A549 treated with Mapracorat at 1 μM for 4 hours (cell line): Measurements from ENCODE around the gene ZC2HC1C. TPM values are rescaled to one million over a fixed set of nuclear protein-coding genes. Genes with fewer than 3 reads are reported as not detected.

Experiments used
- total RNA-seq: library from RNA; stranded (reverse); fragments of 200-300 nt; extraction: Qiagen RNA extraction; gene quantifications from 5 replicates; pipeline ENCODE4 v1.2.3, GENCODE V29; 2022

The ZC2HC1C gene, protein sequence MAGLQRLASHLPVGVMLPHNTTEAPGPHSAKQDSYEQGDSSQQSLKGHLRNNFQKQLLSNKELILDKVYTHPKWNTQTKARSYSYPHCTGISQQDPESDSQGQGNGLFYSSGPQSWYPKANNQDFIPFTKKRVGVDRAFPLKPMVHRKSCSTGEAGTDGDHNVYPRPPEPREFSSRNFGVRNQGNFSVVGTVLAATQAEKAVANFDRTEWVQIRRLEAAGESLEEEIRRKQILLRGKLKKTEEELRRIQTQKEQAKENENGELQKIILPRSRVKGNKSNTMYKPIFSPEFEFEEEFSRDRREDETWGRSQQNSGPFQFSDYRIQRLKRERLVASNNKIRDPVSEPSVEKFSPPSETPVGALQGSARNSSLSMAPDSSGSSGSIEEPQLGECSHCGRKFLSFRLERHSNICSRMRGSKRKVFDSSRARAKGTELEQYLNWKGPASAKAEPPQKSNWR
- 3.7 to 5.0 TPM (median 4.2 TPM) in 5 replicates for total RNA-seq

DNA sequence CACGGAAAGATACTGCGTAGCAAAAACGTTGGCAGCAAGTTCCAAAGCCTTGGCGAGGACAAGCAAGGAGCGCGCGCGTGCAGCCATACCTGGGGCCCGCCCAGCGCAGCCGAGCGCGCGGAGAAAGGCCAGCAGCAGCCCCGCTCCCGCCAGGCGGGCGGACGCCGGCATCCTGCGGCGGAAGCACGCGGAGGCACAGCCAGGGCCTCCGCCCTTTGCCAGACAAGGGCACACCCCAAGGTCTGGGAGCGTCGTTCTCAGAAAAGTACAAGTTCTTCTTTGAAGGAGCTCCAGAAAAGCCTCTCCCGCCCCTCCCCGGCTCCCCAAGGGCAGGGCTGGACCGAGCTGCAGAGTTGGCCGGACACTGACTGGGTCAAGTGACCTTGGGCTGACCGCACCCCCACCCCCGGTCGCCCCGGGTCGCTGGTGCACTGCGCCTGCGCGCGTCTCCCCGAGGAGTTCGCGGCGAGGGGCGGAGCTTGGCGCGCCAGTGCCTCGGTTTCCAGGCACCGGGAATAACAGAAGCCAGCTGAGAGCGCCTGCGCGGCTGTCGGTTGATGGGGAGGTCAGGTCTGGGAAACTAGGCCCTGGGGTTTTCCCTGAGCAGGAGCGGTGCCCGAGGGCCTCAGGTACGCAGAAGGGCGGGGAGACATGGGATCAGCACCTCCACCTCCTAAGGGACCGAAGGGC, at the start of gene ZC2HC1C:
Gene ZC2HC1C (plus strand): TSS at position 521 of the 690 bp plus-strand sequence. CDS start 933 bp downstream, outside the sequence.

DNA sequence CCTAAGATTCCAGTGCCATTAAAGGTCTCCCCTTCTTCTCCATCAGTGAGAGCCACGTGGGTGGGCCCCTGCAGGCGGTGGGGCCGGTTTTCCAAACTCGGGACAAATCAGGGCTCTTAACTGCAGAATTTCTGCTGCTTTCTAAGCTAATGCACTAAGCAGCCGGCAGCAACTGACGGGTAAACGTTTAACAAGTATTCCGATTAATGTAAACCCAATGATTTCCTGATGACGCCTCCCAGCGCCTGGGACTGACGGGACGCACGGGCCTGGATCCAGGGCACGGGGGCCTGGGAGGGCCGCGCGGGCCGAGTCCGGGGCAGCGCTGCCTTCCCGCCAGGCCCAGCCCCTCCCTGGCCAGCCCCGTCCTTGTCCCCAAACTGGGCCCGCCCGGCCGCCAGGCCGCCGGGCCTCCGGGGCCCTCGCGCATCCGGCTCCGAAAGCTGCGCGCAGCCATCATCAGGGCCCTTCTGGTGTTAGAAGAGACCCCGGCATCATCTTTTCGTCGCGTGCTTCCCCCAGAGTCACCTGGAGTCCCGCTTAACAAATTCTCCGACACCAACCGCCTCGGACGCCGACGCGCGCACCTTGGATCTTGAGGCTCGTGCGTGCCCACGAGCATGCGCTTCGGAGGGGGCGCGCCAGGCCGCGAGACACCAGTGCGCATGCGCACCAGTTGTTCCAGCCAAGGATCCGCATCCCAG, 18.4 kb upstream of the ZC2HC1C start, which contains the start of gene MLH3:
Gene MLH3 (minus strand): TSS at position 616 of the 704 bp plus-strand sequence. CDS start 1,812 bp downstream, outside the sequence.

DNA sequence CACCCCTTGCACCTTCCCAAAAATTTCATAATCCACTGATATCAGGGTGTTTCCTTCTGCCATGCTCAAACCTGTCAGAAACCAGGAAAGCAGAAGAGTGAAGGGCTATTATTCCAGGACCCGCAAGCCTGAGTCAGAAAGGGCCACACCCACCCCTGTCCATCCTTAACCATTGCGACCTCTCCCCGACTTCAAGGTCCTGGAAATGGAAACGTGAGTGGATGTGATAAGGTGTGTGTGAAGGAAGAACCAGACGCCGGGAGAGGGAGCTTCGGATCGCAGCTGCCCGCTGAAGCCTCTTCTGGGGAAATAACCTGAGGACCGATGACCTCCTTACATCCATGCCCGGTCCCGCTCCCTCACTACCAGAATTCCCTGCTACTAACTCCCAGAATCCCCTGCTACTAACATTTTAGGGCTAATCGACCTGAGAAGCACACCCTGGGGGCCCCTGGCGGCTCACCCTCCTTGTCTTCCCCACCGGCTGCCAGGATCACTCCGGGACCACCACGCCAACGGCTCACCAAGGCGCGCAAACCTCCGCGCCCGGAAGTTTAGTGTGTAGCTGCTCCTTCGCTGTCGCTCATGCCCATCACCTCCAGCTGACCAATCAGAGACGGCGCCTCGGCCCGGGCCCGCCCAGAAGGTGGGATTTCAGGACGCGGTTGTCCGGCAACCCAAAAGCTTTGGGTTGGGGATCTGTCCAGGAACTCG, 5.8 kb upstream of the ZC2HC1C start, which contains the start of gene ACYP1:
Gene ACYP1 (minus strand): TSS at position 534 of the 714 bp plus-strand sequence. CDS start 471 bp downstream, at position 63.

DNA sequence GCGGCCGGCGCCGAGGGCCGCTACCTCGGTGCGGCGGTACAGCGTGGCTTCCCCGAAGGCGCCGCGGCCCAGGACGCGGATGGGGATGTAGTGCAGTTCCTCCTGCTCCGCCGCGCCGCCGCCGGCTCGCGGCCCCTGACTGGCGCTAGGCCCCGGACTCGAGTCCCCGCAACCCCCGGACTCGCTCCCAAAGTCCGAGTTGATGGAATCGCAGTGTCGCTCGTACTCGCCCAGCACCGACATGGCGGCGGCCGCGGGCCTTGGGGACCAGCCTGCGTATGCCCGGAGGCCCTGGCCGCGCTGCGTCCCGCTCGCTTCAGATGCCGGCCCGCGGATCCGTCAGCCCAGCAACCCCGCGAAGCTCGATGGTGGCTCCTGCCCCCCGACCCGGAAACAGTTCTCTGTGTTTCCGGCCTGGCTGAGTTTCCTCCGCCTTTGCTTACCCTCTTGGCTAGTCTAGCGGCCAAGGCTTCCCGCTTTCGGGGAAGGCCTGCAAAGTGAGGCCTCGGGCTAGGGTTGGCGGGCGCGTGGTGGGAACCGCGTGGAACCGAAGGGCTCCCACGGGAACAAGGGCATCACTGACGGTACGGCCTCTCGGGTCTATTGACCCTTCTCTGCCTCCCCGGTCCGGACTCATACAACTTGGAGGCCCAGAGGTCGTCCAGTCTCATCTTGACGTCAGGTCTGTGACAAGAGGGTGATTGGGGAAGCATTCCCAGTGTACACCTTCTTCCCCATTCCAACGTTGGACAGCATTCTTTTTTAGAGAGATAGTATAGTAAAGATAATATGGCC, 57.4 kb downstream of the ZC2HC1C start, which contains the start of gene NEK9:
Gene NEK9 (minus strand): TSS at position 370 of the 795 bp plus-strand sequence. CDS start 127 bp downstream, at position 243.

Other genes starting within 250 kb of the ZC2HC1C start
- gene PROX2, start 193.5 kb upstream of the ZC2HC1C start, total RNA-seq: not detected in 5 replicates
- 92.8 to 97.4 TPM (median 96.0 TPM) in 5 replicates for gene DLST, start 187.7 kb upstream of the ZC2HC1C start, total RNA-seq
- gene RPS6KL1, start 146.4 kb upstream of the ZC2HC1C start, total RNA-seq: 0.28 to 0.67 TPM (median 0.39 TPM) in 5 replicates
- gene PGF, start 114.0 kb upstream of the ZC2HC1C start, total RNA-seq: 3.1 to 4.5 TPM (median 4.1 TPM) in 5 replicates
- gene EIF2B2, start 66.7 kb upstream of the ZC2HC1C start, total RNA-seq: 75.6 to 85.3 TPM (median 79.1 TPM) in 5 replicates
- 16.7 to 20.4 TPM (median 18.4 TPM) in 5 replicates for gene MLH3, start 18.2 kb upstream of the ZC2HC1C start, total RNA-seq
- 22.4 to 29.2 TPM (median 22.9 TPM) in 5 replicates for gene ACYP1, start 5.6 kb upstream of the ZC2HC1C start, total RNA-seq
- gene NEK9, start 57.4 kb downstream of the ZC2HC1C start, total RNA-seq: 26.7 to 35.4 TPM (median 34.2 TPM) in 5 replicates
- 248 to 292 TPM (median 273 TPM) in 5 replicates for gene TMED10, start 107.0 kb downstream of the ZC2HC1C start, total RNA-seq
- 8.7 to 13.1 TPM (median 11.4 TPM) in 5 replicates for gene FOS, start 209.2 kb downstream of the ZC2HC1C start, total RNA-seq